ENCODE measurements around the gene FGGY. TPM values are rescaled to one million over a fixed set of nuclear protein-coding genes. Genes with fewer than 3 reads are reported as not detected.

The FGGY gene
- total and polyA plus RNA-seq, 2 donors (not counting 3 experiments of a cell fraction or from before 2014, with no cell fraction given): 5.6 to 6.4 TPM

- POLR2A ChIA-PET: no interaction called here
- Histone ChIP-seq H3K27me3 (ENCODE audit: control insufficient read depth in 2 of 2, insufficient read depth in 2 of 2, low read length in 2 of 2) (no peaks in the 10 kb centered on the region), H4K20me1 (replicated peaks; ENCODE audit: control insufficient read depth, extremely low read depth, insufficient read depth, low read length) (no peaks in the 10 kb centered on the region), H3K4me3 (replicated peaks in 1 of 3; ENCODE audit: insufficient read depth in 1 of 3, low read depth in 1 of 3, low read length in 3 of 3) (no peak overlapping the region), H3K4me2 (ENCODE audit: insufficient read depth, low read length) (no peak overlapping the region), H3K36me3 (ENCODE audit: control insufficient read depth in 2 of 2, extremely low read depth in 1 of 2, insufficient read depth in 2 of 2, low read length in 2 of 2) (no peaks in the 10 kb centered on the region), H2AFZ (ENCODE audit: low read depth, low read length) (no peak overlapping the region), H3K9me1 (replicated peaks; ENCODE audit: control insufficient read depth, extremely low read depth, insufficient read depth, low read length) (no peaks in the 10 kb centered on the region), H3K27ac (ENCODE audit: insufficient read depth, low read depth, low read length) (no peak overlapping the region), H3K4me1 (ENCODE audit: control insufficient read depth, extremely low read depth, insufficient read depth, low read length) (no peaks in the 10 kb centered on the region), H3K9ac (replicated peaks; ENCODE audit: extremely low read depth, insufficient read depth, low read length) (no peak overlapping the region), H3K9me3 (replicated peaks; ENCODE audit: control insufficient read depth, insufficient read depth, low read length) (no peaks in the 10 kb centered on the region), H3K79me2 (ENCODE audit: control insufficient read depth, insufficient read depth, low read length) (no peaks in the 10 kb centered on the region)
- intact Hi-C loops (cut with micrococcal nuclease): loop anchor here (1.0 kb wide), 1 partner anchor 40 kb away; no protein-coding TSS in a partner anchor
- FAIRE-seq (no peak), DNase-seq (ENCODE audit: low read depth, low spot score) (no peak)
- dilution Hi-C loops (cut with MboI; ENCODE audit: extremely low pct_ligation_motif_present, low sequenced_read_pairs): no loop called here
- TF ChIP-seq EZH2 (IDR thresholded peaks at IDR 0.05; ENCODE audit: borderline replicate concordance, low read depth, low read length, severe bottlenecking) (no peak), MAX (IDR thresholded peaks at IDR 0.05; ENCODE audit: insufficient read depth, insufficient read length) (no peak), POLR2A (IDR thresholded peaks at IDR 0.05; ENCODE audit: low read depth, low read length) (no peak), MYC (IDR thresholded peaks at IDR 0.05; ENCODE audit: low read depth, low read length) (no peak), CTCF (IDR thresholded peaks at IDR 0.05; ENCODE audit: extremely low read depth in 1 of 2, insufficient read depth in 1 of 2, low read depth in 1 of 2, low read length in 2 of 2) (no peak), POLR2AphosphoS5 (IDR thresholded peaks at IDR 0.05; ENCODE audit: insufficient read depth, low read depth, low read length) (no peak), JUN (IDR thresholded peaks at IDR 0.05; ENCODE audit: borderline replicate concordance, insufficient read depth, insufficient read length, low read depth) (no peak), FOS (IDR thresholded peaks at IDR 0.05; ENCODE audit: borderline replicate concordance, insufficient read depth, low read length) (no peak), GATA2 (IDR thresholded peaks at IDR 0.05; ENCODE audit: insufficient read depth, insufficient read length, low read depth, low read length) (no peak)
- BruUV-seq (replicated peaks): no TSS peak
- CTCF ChIA-PET: no interaction called here
Observed at GRCh38 chr1:59433440-59433813, 136.5 kb downstream of the FGGY start.

Data from endothelial cell of umbilical vein (primary cell).